ENCODE data around the gene R3HDM2. TPM values are rescaled to one million over a fixed set of nuclear protein-coding genes. Genes with fewer than 3 reads are reported as not detected.
A peak's percentile ranks its signal among the peaks of the same experiment; 100 is the strongest.

Gene R3HDM2
- total RNA-seq, 1 donor from 2014 or later: 49.0 TPM

DNA sequence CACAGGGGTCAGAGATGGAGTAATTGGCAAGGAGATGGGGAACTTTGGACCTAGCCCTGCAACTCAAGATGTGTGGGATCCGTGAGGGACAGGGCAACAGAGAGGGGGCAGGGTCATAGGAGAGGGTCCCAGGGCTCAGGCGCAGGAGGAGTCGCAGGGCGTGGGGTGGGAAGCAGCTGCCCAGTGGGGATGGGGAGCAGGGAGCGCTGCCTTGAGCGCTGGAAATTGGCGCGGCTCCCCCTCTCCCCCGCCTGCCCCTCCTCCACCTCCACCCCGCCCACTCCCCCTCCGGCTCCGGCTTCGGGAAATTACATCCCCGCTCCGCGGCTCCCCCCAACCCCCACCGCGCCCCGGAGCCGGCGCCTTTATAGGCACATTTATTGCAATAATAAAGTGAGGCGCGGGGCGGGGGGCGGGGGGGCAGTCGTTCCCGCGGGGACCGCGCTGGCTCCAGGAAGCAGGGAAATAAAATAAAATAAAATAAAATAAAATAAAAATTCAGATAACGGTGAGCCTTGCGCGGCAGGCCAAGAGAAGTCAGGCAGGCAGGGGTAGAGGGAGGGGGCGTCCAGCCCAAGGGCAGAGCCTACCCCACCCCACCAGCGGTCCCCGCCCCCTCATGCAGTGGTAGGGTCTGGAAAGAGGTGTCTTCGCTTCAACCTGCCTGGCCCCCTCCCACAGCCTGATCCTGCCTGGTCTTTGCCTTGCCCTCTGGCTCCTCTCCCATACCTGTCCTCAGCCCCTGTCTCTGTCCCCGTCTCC, 210.7 kb downstream of the R3HDM2 start:
- no peak for DNase-seq (ENCODE audit: low spot score)

DNA sequence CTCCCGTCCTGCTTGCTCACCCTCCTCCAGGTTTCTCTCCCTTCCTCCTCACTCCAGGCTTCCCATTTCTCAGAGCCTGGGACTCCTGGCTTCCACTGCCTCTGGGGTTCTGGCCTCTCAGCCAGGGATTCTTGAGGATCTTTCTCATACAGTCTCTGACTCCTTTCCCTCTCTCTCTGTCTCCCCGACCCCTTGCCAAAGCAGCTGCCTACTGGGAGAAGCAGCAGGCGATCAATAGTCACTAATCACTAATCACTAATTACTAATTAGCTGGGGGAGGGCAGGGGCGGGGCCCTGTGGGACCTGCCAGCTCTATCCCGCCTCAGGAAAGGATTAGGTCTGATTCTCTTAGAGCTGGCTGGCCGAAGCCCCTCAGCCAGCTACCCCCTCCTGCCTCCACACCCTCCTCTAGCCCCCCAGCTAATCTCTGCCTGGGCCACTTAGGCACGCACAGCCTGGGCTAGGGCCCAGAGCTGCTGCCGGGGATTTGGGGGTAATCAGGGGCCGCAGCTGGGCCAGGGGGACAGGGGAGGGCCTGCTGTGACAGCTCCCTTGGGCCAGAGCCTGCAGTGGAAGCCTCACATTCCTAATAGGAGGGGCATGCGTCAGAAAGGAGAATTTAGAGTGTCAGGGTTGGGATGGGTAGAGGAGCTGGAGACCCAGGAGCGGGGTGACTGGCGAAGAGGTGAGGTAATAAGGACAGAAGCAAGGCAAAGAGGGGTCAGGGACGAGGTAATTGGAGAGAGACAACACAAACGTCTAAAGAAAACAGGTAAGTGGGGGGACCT, 211.4 kb downstream of the R3HDM2 start:
- DNase-seq (ENCODE audit: low spot score): no peak

DNA sequence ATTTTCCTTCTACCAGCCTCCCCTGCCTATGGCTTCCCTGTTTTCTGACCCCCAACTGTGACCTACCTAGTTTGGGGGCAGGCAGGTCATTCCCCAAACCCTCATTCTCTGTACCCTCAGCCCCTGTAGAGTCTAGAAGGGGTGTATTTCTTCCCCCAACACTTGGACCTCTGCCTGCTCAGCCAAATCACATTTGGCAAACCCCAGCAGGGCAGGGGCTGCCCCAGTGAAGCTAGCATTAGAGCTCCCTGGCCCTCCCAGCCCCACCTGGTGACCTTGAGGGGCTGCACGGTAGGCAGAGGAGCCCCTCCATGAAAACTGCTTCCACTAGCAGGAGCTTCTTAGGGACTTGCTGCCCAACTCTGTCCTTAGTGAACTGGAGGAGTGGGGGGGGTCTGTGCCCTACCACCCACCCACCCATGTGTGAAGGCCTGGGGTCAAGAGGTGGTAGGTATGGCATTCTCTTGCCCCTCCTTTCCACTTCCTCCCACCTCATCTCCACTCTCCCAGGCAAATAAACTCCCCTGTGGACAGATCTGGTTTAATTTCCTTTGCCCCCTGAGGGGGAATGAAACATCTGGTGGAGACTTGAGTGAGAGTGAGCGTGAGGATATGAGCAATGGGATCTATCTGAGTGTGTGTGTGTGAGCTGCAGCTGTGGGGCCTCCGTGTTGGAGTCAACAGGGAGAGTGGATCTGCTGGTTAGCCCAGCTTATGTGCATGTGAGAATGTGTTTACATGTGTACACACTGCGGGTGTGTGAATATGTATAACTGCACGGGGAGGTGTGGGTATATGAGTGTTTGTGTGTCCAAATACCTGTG, 212.6 kb downstream of the R3HDM2 start:
- no peak for DNase-seq (ENCODE audit: low spot score)

GRCh38 chr12:57216921-57217879, 213.6 kb downstream of the R3HDM2 start:
- no peak for DNase-seq (ENCODE audit: low spot score)

DNA sequence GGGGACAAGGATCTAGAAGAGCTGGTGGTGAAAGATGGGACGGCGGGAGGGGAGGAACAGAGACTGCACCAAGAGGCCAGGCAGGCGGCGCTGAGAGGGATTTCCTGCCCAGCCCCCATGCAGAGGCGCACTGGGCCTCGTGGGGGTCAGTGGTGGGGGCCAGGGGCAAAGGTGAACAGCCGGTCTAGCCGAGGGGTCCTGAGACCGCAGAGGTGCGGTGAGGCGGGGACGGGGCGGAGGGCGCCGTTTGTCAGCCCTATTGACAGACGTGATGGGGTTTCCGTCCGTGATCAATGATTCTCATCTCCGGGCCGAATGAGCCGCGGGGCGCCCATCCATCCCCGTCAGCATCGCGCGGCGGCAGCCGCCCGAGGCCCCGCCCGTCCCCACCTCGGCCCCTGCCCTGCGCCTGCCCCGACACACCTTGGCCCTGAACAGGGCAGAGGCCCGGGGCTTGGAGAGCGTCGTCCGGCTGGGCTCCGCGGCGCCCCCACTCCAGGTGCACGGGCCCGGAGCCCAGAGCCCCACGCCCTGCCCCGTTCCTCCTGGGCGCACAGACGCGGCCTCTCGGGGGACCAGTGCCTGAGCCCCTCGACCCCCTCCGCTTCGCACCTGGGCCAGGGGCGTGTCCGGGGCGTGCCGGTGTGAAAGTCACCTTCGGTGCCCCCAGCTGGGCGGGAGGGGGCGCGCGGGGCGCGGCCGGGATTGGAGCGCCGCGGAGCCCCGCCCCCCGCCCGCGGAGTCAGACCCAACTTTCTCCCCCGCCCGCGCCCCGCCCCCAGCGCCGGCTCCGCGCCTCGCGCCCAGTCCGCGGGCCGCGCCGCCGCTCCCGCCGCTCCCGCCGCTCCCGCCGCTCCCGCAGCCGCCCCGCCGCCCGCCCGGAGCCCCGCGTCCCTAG, 214.6 kb downstream of the R3HDM2 start, which contains the start of gene NXPH4:
NXPH4 (plus strand) TSS at position 781 of the 898 bp plus-strand sequence. CDS start 176 bp downstream, outside the sequence.
- no peak for DNase-seq (ENCODE audit: low spot score)

DNA sequence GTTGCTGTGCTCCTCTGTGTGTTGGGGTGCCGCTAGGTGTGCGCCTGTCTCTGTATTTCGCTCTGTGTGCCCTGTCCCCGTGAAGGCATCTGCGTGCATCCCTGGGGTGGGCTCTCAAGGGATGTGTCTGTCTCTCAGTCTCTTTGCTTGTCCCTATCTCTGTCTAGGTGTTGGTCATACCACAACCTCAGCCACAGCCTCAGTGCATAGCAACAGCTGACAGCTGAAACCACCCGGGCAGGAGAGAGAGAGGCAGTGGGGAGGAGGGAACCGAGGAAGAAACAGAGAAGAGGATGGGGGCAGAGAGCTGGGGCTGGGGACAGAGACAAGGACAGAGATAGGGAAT, 215.2 kb downstream of the R3HDM2 start:
- DNase-seq (ENCODE audit: low spot score): no peak

GRCh38 chr12:57215065-57215464, 215.8 kb downstream of the R3HDM2 start:
- no peak for DNase-seq (ENCODE audit: low spot score)

DNA sequence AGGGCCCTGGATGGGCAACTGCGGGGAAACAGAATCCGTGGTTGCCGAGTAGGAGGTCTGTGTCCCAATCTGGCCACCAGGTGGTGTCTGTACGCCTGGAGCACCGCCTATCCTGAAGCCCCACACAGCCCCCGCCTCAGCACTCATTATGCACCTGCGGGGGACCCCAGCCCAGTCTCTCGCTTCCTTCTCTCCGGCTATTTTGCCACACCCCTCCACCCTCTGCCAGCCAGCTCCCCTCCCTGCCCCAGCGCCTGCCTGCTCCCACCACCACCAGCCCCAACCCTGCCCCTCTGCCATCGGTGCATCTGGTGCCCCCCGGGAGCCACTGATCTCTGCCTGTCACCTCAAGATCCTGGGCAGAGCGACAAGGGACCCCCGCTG, 216.5 kb downstream of the R3HDM2 start:
- no peak for DNase-seq (ENCODE audit: low spot score)

GRCh38 chr12:57213763-57214397, 217.0 kb downstream of the R3HDM2 start:
- DNase-seq (ENCODE audit: low spot score): no peak

DNA sequence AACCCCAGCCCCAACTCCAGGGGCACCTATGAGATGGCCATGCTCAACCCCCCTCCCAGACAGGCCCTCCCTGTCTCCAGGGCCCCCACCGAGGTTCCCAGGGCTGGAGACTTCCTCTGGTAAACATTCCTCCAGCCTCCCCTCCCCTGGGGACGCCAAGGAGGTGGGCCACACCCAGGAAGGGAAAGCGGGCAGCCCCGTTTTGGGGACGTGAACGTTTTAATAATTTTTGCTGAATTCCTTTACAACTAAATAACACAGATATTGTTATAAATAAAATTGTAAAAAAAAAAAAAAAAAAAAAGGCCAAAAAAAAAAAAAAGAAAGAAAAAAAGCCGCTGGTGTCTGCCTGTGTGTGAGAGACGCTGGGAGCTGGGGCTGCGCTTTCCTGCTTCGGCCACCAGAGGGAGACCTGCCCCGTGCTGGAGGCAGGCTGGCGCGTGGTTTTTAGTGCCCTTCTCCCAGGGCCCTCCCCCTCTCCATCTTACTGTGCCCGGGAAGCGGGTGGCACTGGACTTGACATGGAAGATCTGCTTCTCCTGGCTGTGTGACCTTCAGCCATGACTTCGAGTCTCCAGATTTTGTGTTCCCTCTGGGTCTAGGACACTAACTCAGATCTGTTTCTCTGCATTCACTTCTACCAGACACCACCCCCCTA, 217.7 kb downstream of the R3HDM2 start:
- peak; percentile 95 for DNase-seq (ENCODE audit: low spot score)

GRCh38 chr12:57212701-57213057, 218.2 kb downstream of the R3HDM2 start:
- DNase-seq (ENCODE audit: low spot score): no peak

DNA sequence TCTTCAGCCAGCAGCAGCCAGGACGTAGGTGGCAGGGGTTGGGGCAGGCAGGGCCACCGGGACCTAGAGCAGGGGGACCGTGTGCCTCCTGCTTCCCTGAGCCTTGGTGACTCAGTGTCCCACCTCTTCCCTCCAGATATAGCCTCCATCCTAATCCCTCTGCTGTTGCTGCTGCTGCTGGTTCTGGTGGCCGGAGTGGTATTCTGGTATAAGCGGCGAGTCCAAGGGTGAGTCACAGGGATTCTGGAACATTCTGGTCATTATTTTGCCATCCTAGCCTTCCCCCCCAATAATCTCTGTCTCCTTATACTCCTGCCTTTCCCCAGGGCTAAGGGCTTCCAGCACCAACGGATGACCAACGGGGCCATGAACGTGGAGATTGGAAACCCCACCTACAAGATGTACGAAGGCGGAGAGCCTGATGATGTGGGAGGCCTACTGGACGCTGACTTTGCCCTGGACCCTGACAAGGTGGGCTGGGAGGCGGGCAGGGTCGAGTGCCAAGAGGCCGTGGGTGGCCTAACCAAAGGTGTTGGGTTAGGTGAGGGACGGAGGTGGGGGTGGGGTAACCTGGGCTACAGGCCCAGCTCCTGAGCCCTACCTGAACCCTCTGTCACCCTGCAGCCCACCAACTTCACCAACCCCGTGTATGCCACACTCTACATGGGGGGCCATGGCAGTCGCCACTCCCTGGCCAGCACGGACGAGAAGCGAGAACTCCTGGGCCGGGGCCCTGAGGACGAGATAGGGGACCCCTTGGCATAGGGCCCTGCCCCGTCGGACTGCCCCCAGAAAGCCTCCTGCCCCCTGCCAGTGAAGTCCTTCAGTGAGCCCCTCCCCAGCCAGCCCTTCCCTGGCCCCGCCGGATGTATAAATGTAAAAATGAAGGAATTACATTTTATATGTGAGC, 218.8 kb downstream of the R3HDM2 start:
- no peak for DNase-seq (ENCODE audit: low spot score)

GRCh38 chr12:57210926-57211692, 219.7 kb downstream of the R3HDM2 start:
- DNase-seq (ENCODE audit: low spot score): no peak

GRCh38 chr12:57210461-57210860, 220.4 kb downstream of the R3HDM2 start:
- no peak for DNase-seq (ENCODE audit: low spot score)

DNA sequence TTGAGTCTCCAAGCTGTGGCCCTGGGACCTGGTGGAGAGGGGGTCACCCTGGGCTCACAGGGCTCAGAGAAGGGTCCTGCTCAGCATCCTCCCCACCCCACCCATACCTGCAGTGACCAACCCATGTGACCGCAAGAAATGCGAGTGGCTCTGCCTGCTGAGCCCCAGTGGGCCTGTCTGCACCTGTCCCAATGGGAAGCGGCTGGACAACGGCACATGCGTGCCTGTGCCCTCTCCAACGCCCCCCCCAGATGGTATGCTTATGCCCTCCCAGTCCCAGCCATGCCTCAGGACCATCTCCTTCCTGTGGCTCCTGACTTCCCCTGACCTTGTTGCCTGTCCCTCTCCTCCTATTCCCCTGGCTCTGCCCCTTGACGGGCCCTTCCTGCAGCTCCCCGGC, 220.9 kb downstream of the R3HDM2 start:
- DNase-seq (ENCODE audit: low spot score): no peak

DNA sequence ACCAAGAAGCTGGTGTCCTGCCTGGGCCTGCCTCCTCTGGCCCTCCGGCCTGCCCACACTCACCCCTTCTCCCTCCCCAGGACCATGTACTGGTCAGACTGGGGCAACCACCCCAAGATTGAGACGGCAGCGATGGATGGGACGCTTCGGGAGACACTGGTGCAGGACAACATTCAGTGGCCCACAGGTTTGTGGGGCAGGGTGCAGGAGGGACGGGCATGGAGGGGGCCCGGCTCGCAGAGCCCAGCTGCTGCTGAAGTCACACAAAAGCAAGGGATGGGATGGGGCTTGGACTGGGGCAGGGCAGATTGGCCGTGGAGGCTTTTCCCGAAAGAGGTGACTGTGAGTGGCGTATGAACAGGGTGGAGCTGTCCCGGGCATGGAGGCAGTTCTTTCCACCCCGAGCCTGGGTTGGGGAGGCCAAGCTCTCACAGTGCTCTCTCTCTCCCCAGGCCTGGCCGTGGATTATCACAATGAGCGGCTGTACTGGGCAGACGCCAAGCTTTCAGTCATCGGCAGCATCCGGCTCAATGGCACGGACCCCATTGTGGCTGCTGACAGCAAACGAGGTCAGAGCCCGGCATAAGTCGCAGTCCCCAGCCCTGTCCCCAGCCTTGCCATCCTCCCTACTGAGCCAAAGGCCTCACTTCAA, 222.1 kb downstream of the R3HDM2 start:
- no peak for DNase-seq (ENCODE audit: low spot score)

Data from mesenteric fat pad (tissue), 1 donor.